GM18498 (cell line): Measurements from ENCODE around the gene CCR7.
"Not testable (repeated sequence)": the region's sequence is repeated elsewhere in the genome, so short reads cannot be mapped to it uniquely, and the experiment has no call there.

Experiments used
- ATAC-seq: cut with Tn5 transposase; IDR thresholded peaks from one replicate; pipeline ENCODE4 v1.9.1; 2021; ENCODE audit warnings: mild to moderate bottlenecking, moderate library complexity; ENCODE audit not compliant: unreplicated experiment

The CCR7 gene

DNA sequence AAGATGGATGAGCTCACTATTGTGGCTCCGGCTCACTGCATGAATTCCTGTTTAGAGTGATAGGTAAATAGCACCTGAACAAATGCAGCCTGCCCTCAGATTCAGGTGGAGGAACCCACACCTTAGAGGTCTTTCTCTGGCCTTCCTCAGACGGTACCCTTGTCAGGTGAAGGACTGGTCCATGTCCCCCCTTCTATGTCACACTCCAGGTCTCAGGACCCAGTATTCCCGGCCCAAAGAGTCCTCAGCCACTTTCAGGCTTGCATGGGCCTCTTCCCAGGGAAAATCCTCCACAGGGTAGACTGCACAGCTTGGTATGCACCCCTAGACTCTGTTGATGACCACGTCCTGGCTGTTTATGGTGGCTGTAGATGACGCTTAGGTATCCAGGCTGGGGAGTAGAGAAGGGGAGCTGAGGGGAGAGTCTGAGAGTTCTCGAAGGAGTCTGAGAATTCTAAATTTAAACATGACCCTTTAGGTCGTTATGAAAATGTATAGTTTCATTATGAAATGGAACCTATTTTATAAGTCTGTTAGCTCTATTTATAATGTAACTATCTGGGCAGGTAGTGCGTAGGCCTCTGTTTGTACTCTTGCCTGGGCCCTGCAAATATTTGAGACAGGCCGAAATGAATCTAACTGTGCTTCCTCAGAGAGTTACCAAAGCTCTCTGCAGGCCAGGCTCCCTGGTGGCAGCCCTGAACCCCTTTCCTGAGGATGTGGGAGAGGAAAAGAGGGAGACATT lies 32.5 kb upstream of the CCR7 start:
- ATAC-seq = no peak

DNA sequence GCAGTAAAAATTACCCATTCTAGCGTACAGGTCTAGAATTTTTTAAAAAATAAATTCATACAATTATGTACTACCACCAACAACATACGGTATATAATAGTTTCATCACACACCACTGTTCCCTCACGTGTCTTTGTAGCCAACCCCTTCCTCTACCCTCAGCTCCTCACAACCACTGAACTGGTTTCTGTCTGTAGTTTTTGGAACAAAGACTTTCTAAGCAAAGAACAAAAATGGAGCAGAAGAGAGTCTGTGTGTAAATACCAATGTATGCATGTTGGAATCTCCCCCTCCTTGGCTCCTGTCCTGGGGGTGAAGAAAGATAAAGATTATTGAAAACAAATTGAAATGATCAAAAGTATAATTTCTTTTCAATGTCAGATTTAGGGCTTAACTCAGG lies 31.9 kb upstream of the CCR7 start:
- no peak for ATAC-seq

DNA sequence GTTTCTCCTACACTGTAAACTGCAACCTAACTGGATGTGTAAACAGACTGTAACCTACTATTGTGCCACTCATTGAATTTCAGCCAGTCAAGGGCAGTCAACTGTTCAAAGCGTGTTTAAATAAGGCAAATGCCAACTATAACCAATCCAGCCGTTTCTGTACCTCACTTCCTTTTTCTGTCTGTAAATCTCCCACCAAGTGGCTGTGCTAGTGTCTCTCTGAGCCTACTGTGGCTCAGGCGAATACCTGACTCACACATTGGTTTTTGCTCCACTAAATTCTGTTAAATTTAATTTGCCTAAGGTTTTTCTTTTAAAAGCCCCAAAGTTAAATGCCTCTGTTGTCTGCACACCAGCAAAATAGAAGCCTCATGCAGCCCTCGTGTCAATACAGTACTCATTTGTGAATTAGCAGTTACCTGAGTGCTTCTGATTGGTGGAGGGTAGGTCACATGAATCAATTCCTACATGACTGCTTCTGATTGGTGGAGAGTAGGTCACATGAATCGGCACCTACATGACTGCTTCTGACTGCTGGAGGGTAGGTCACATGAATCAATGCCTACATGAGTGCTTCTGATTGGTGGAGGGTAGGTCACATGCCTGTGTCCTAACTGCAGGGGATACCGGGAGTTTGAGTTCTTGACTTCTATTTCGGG lies 31.1 kb upstream of the CCR7 start:
- no peak for ATAC-seq

- ATAC-seq = no peak
Measured at GRCh38 chr17:40590742-40591141, 25.5 kb upstream of the CCR7 start.

DNA sequence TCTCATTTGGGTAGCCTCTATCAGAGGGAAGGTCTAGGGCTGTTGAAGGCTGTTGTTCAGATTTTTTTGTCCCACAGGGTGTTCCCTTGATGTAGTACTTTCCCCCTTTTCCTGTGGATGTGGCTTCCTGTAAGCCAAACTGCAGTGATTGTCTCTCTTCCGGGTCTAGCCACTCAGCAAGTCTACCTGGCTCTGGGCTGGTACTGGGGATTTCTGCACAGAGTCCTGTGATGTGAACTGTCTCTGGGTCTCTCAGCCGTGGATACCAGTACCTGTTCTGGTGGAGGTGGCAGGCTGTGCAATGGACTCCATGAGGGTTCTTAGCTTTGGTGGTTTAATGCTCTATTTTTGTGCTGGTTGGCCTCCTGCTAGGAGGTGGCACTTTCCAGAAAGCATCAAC lies 23.3 kb upstream of the CCR7 start:
- no peak for ATAC-seq

- ATAC-seq = not testable (repeated sequence)
Measured at GRCh38 chr17:40586264-40586663, 21.0 kb upstream of the CCR7 start.

GRCh38 chr17:40584950-40585349 lies 19.7 kb upstream of the CCR7 start:
- not testable (repeated sequence) for ATAC-seq

DNA sequence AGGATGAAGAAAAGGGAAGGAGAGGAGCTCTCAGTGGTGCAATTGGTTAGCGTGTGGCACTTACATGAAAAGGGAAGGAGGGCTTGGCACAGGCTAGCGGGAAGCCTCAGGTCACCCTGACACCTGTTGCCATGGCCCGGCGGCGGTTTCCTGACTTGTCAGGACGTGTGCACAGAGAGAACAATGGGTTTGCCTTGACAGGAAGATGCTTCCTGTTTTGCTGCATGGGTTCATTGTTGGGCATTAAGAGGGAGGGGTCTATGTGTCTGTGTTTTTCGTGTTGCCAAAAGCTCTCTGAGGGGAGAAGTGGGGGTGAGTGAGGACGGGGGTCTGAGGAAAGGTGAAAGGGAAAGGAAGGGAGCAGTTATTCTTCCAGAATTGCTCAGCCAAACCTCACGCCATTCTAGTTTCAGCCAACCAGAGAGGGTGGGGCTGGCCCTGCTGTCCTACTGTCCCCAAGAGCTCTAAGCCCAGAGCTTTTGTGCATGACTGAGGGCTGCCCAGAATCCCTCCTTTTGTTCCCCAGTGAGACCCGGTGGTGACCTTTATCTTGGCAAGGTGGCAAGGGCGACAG lies 17.1 kb upstream of the CCR7 start:
- peak; percentile 92 for ATAC-seq

DNA sequence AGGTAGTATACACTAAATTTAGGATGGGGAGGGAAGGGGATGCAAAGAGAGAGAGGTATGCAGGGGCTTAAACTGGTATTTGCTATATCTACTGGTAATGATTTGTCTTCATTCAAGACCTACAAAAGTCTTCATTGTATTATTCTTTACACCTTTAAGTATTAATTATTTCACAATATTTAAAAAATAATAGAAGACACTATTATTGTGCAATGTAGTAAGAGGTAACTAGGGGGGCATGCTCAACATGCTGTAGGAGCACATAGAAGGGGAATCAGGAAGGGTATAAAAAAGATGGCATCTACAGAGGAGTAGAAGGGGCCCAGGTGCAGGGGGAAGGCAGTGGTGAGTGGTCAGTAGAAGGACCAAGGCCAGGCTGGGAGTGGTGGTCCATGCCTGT lies 14.9 kb upstream of the CCR7 start:
- no peak for ATAC-seq

GRCh38 chr17:40579471-40579870 lies 14.2 kb upstream of the CCR7 start:
- no peak for ATAC-seq

- peak; percentile 53 for ATAC-seq
Measured at GRCh38 chr17:40577611-40578065, 12.4 kb upstream of the CCR7 start.

GRCh38 chr17:40576113-40576740 lies 11.0 kb upstream of the CCR7 start:
- no peak for ATAC-seq

DNA sequence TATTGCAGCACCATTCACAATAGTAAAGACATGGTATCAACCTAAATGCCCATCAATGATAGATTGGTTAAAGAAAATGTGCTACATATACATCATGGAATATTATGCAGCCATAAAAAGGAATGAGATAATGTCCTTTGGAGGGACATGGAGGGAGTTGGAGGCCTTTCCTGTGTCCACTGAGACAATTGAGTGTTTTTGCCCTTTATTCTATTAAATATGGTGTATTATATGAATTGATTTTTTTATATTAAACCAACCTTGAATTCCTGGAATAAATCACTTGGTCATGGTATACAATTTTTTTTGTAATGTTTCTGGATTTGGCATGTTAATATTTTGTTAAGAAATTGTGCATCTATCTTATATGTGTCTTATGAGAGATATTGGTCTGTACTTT lies 9.0 kb upstream of the CCR7 start:
- no peak for ATAC-seq

DNA sequence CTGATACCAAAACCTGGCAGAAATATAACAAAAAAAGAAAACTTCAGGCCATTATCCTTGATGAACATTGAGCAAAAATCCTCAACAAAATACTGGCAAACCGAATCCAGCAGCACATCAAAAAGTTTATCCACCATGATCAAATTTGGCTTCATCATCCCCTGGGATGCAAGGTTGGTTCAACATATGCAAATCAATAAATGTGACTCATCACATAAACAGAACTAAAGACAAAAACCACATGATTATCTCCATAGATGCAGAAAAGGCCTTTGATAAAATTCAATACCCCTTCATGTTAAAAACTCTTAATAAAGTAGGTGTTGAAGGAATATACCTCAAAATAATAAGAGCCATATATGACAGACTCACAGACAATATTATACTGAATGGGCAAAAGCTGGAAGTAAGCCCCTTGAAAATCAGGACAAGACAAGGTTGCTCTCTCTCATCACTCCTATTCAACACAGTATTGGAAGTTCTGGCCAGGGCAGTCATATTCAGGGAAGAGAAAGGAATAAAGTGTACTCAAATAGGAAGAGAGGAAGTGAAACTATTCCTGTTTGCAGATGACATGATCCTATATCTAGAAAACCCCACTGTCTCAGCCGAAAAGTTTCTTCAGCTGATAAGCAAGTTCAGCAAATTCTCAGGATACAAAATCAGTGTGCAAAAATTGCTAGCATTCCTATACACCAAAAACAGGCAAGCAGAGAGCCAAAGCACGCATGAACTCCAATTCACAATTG lies 7.1 kb upstream of the CCR7 start:
- ATAC-seq = not testable (repeated sequence)

DNA sequence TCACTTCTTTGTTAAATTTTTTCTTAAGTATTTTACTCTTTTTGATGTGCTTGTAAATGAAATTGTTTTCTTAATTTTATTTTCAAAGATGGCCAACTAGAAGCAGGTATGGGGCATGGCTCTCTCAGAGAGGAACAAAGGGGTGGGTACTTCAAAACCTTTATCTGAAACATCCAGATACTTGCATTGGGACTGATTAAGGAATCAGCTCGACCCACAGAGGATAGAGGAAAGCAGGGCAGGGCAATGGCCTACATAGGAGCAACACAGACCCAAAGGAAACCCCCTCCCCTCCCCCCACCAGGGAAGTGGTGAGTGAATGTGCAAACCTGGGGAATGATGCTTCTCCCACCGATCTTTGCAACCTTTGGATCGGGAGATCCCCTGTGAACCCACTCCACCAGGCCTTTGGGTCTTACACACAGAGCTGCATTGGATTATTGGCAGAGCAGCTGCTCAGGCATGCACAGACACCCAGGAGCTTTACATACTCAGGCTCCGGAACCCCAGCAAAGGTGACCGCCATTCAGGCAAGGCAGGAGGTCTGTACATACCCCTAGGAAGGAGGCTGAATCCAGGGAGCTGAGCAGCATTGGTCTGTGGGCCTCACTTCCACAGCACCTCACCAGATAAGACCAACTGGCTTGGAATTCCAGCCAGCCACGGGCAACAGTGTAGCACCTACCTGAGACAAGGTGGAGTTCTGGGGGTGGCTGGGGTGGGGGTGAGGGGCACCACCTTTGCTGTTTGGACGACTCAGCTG lies 3.0 kb upstream of the CCR7 start:
- no peak for ATAC-seq

- ATAC-seq = no peak
Measured at GRCh38 chr17:40567377-40567776, 2.1 kb upstream of the CCR7 start.

DNA sequence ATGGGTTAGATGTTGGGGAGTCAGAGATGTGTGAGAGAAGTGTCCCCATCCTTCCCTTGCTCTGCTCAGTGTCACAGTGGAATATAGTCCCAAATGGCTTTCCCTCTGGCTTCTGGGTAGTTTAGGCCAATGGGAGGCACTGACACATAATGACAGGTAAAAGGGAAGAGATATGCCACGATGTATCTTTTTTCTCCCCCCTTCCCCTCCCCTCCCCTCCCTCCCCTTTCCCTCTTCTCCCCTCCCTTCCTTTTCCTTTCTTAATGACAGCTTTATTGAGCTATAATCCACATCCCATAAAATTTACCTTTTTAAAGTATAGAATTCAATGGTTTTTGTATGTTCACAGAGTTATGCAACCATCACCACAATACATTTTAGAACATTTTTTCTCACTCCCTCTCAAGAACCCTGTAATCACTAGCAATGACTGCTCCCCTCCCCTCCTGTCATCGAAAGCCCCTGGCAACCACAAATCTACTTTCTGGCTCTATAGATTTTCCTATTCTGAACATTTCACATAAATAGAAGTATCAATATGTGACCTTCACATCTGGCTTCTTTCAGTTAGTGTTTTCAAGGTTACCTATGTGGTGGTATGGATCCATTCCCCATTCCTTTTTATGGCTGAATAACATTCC lies 617 bp upstream of the CCR7 start:
- no peak for ATAC-seq

GRCh38 chr17:40564195-40564882 lies 933 bp downstream of the CCR7 start:
- ATAC-seq = no peak
